ENCODE data around the gene EGFLAM.

The EGFLAM gene

DNA sequence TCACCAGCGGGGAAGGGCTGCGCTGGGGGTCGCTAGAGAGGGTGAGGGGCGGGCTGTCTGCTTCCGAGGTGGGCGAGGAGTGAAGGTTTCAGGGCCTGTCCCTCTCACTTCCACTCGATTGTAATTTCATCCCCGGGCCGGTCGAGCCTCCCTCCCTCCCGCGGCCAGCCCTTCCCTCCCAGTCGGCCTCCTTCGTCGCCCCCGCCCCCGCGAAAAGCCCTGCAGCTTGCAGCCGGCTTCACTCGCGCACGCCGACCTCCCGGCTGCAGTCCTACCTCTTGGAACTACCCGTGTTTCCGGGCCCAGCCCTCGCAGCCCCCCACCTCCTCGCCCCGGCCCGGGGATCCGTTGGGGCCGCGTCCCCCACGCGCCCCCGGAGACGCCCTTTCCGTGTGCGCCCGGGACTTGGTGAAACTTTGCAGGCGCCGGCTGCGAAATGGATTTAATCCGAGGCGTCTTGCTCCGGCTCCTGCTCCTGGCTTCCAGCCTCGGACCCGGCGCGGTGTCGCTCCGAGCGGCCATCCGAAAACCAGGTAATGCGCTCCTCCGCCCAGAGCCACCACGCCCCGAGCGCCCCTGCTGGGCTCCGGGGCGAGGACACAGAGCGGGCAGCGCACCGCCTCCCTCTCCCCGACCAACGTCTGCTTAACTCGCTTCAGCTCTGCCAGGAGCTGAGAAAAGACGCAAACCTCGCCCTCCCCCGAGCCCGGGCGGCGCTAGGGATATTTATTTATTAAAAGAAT, at the start of gene EGFLAM:
Gene EGFLAM (plus strand): TSS at position 241 of the 743 bp plus-strand sequence. CDS start 196 bp downstream, at position 437.
- Histone ChIP-seq H3K27ac (ENCODE audit: low read depth, low read length) (no peak within 1 kb of the TSS), H3F3A (ENCODE audit: insufficient read depth) (no peaks in the 10 kb centered on the region), H3K9me3 (ENCODE audit: insufficient read depth, low read length) (no peaks in the 10 kb centered on the region), H3K27me3 (ENCODE audit: low read length) (no peaks in the 10 kb centered on the region), H4K20me1 (ENCODE audit: low read depth, low read length) (no peaks in the 10 kb centered on the region), H3K4me2 (ENCODE audit: low read depth, low read length, poor library complexity, severe bottlenecking) (no peak within 1 kb of the TSS), H3K9me2 (replicated peaks; ENCODE audit: insufficient read depth, low read length) (no peaks in the 10 kb centered on the region), H3K9ac (ENCODE audit: low read length) (no peak within 1 kb of the TSS), H3K36me3 (ENCODE audit: low read length) (no peaks in the 10 kb centered on the region), H3K4me3 (ENCODE audit: insufficient read depth, low read length, poor library complexity, severe bottlenecking) (no peak within 1 kb of the TSS), H3K79me2 (ENCODE audit: insufficient read depth, low read length) (no peaks in the 10 kb centered on the region), H2AFZ (ENCODE audit: low read depth, low read length, severe bottlenecking) (no peak within 1 kb of the TSS)
- no peak for TF ChIP-seq EZH2phosphoT487 (conservative IDR thresholded peaks at IDR 0.05; ENCODE audit: low read length)
- TF ChIP-seq, protein P1, sequence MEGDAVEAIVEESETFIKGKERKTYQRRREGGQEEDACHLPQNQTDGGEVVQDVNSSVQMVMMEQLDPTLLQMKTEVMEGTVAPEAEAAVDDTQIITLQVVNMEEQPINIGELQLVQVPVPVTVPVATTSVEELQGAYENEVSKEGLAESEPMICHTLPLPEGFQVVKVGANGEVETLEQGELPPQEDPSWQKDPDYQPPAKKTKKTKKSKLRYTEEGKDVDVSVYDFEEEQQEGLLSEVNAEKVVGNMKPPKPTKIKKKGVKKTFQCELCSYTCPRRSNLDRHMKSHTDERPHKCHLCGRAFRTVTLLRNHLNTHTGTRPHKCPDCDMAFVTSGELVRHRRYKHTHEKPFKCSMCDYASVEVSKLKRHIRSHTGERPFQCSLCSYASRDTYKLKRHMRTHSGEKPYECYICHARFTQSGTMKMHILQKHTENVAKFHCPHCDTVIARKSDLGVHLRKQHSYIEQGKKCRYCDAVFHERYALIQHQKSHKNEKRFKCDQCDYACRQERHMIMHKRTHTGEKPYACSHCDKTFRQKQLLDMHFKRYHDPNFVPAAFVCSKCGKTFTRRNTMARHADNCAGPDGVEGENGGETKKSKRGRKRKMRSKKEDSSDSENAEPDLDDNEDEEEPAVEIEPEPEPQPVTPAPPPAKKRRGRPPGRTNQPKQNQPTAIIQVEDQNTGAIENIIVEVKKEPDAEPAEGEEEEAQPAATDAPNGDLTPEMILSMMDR (IDR thresholded peaks at IDR 0.05; ENCODE audit: insufficient read depth, low read length, poor library complexity, severe bottlenecking), result no peak

DNA sequence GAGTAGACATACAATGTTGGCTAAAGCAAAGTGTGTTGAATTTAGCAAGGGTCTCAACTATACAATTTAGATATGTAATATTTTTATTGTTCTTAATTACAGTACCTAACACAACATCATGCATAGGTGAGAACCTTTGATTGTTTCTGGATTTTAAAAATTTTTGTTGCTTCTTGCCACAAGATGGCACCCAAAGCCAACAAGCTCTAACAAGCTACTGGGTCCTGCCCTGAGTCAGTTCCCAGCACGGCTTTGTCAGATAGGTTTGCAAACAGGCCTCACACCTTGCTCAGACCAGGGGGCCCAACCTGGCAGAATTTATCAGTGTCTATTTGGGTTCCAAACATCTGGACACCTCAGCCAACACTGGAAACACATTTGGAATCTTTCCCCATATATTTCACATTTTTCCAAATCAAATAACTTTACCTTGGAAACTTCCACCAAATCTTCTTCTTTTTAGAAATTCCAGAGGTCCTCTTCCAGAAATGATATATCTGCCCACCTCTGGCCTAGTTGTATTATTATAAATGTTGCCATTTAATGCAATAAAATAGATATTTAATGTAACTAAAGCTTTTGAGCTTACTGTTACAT, 49.5 kb upstream of the EGFLAM start:
- TF ChIP-seq, protein P1 (IDR thresholded peaks at IDR 0.05; ENCODE audit: insufficient read depth, low read length, poor library complexity, severe bottlenecking), result peak; percentile 14
- no peak for TF ChIP-seq EZH2phosphoT487 (conservative IDR thresholded peaks at IDR 0.05; ENCODE audit: low read length)
- Histone ChIP-seq H3K9ac (ENCODE audit: low read length) (no peak overlapping the region), H3F3A (ENCODE audit: insufficient read depth) (no peaks in the 10 kb centered on the region), H2AFZ (ENCODE audit: low read depth, low read length, severe bottlenecking) (no peak overlapping the region), H3K9me2 (replicated peaks; ENCODE audit: insufficient read depth, low read length) (no peaks in the 10 kb centered on the region), H3K36me3 (ENCODE audit: low read length) (no peaks in the 10 kb centered on the region), H4K20me1 (ENCODE audit: low read depth, low read length) (no peaks in the 10 kb centered on the region), H3K4me2 (ENCODE audit: low read depth, low read length, poor library complexity, severe bottlenecking) (no peak overlapping the region), H3K27ac (ENCODE audit: low read depth, low read length) (no peak overlapping the region), H3K79me2 (ENCODE audit: insufficient read depth, low read length) (no peaks in the 10 kb centered on the region), H3K27me3 (ENCODE audit: low read length) (no peaks in the 10 kb centered on the region), H3K9me3 (ENCODE audit: insufficient read depth, low read length) (no peaks in the 10 kb centered on the region), H3K4me3 (ENCODE audit: insufficient read depth, low read length, poor library complexity, severe bottlenecking) (no peak overlapping the region)

DNA sequence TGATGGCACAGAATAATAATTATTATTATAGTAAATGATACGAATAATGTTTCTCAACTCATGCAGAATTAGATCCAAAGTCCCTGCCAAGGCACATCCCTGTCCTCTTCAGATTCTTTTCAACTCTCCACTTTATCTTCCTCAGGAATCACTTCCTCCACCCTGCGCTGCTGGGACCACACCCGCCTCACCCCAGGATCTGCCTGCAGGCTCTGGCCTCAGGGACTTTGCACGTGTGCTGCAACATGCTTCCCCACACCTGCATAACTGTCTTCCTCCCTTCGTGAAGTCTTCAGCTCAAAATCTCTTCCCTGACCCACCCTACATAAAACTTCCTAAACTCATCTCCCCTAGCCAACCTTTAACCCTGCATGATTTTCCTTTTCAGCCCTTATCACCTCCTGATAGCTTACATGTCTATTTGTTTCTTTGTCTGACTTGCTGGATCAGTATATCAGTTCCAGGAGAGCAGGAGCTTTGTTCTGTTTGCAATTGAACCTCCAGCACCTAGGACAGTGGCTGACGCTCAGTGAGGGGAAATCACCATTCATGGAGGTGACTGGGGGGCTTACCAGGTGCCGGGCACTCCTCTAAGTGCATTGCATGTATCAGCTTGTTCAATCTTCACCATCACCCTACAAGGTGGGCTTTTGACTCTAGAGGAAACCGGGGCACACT, 47.5 kb upstream of the EGFLAM start:
- Histone ChIP-seq H3F3A (ENCODE audit: insufficient read depth) (no peaks in the 10 kb centered on the region), H3K79me2 (ENCODE audit: insufficient read depth, low read length) (no peaks in the 10 kb centered on the region), H2AFZ (ENCODE audit: low read depth, low read length, severe bottlenecking) (no peak overlapping the region), H3K4me2 (ENCODE audit: low read depth, low read length, poor library complexity, severe bottlenecking) (no peak overlapping the region), H4K20me1 (ENCODE audit: low read depth, low read length) (no peaks in the 10 kb centered on the region), H3K9me3 (ENCODE audit: insufficient read depth, low read length) (no peaks in the 10 kb centered on the region), H3K36me3 (ENCODE audit: low read length) (no peaks in the 10 kb centered on the region), H3K27ac (ENCODE audit: low read depth, low read length) (no peak overlapping the region), H3K4me3 (ENCODE audit: insufficient read depth, low read length, poor library complexity, severe bottlenecking) (no peak overlapping the region), H3K9ac (ENCODE audit: low read length) (no peak overlapping the region), H3K27me3 (ENCODE audit: low read length) (no peaks in the 10 kb centered on the region), H3K9me2 (replicated peaks; ENCODE audit: insufficient read depth, low read length) (no peaks in the 10 kb centered on the region)
- TF ChIP-seq, protein P1 (IDR thresholded peaks at IDR 0.05; ENCODE audit: insufficient read depth, low read length, poor library complexity, severe bottlenecking), result no peak
- no peak for TF ChIP-seq EZH2phosphoT487 (conservative IDR thresholded peaks at IDR 0.05; ENCODE audit: low read length)
